Body of pancreas (tissue), 4 donors: Measurements from ENCODE around the gene NFIA.

ENCODE experiments used
- CTCF ChIP-seq, 7 experiments: fragments of 450-650 bp in 4 of 7; fragments of 200-600 bp in 3 of 7; sonication (generic) in 3 of 7; IDR thresholded peaks; one replicate each; pipeline ENCODE4 v1.5.1; 2016 to 2019; ENCODE audit warnings: antibody characterized with exemption in 7 of 7
- POLR2A ChIP-seq, 3 donors: fragments of 450-650 bp; IDR thresholded peaks; one replicate each; pipeline ENCODE4 v1.6.1; 2016; ENCODE audit warnings: antibody characterized with exemption in 3 of 3, mild to moderate bottlenecking in 2 of 3

- no peak for TF ChIP-seq CTCF (IDR thresholded peaks at IDR 0.05)
- no peak for TF ChIP-seq POLR2A (IDR thresholded peaks at IDR 0.05)
These were observed 17.7 kb upstream of the NFIA start for GRCh38 chr1:61064673-61065072.
